B cell (primary cell): Measurements from ENCODE around the gene ANKS1B. TPM values are rescaled to one million over a fixed set of nuclear protein-coding genes. Genes with fewer than 3 reads are reported as not detected.

Experiments
- ATAC-seq: fragments of 200-7000 bp; cut with Tn5 transposase; one replicate; pipeline ENCODE4 v1.10.0; 2021; ENCODE audit warnings: low read depth, mild to moderate bottlenecking, moderate number of reproducible peaks, moderate library complexity
- CTCF ChIA-PET: fragments of 350-600 bp; sonication (Branson Sonifier 250); formaldehyde crosslinking; loops from one replicate; lab custom pipeline; 2021; ENCODE audit warnings: antibody characterized with exemption, inconsistent platforms; lab: Charles Lee
- POLR2A ChIA-PET: fragments of 350-600 bp; sonication (Branson Sonifier 250); formaldehyde crosslinking; loops from one replicate; lab custom pipeline; 2021; ENCODE audit warnings: antibody characterized with exemption; lab: Charles Lee
- DNase-seq: peaks from one replicate; pipeline ENCODE4 v3.0.0; 2013
- H2AFZ ChIP-seq: 2 replicates; pipeline ENCODE4 v1.6.1; 2012; ENCODE audit warnings: mild to moderate bottlenecking, low read depth, low read length; ENCODE audit not compliant: insufficient read depth, poor library complexity, severe bottlenecking
- H3K27ac ChIP-seq, 2 donors: 1 replicate in 1 of 2; 2 replicates in 1 of 2; pipeline ENCODE4 v1.5.1; 2012 to 2013; ENCODE audit warnings: low read length in 2 of 2, mild to moderate bottlenecking in 2 of 2, moderate library complexity in 1 of 2
- H3K27me3 ChIP-seq, 4 experiments: fragments of 200-600 bp in 1 of 4; sonication (generic) in 1 of 4; replicated peaks in 1 of 4; 1 replicate in 2 of 4; 2 replicates in 2 of 4; pipeline versions ENCODE4 v1.6.1 to v1.7.0; 2013 to 2016; ENCODE audit warnings: low read length in 3 of 4, mild to moderate bottlenecking in 2 of 4, mixed read lengths in 1 of 4, moderate library complexity in 1 of 4; ENCODE audit not compliant: insufficient read depth in 4 of 4, control insufficient read depth in 3 of 4; ENCODE audit errors: control extremely low read depth in 1 of 4
- H3K36me3 ChIP-seq, 2 experiments: replicated peaks in 1 of 2; 1 replicate in 1 of 2; 2 replicates in 1 of 2; pipeline versions ENCODE4 v1.6.1 to v1.7.1; 2013; ENCODE audit warnings: low read length in 1 of 2; ENCODE audit not compliant: insufficient read depth in 2 of 2, control insufficient read depth in 1 of 2; ENCODE audit errors: control extremely low read depth in 1 of 2, extremely low read depth in 1 of 2
- H3K4me1 ChIP-seq, 2 donors: fragments of 200-600 bp in 1 of 2; sonication (generic) in 1 of 2; 1 replicate in 1 of 2; 2 replicates in 1 of 2; pipeline versions ENCODE4 v1.5.1 to v1.6.1; 2013 to 2017; ENCODE audit warnings: low read length in 2 of 2; ENCODE audit not compliant: control insufficient read depth in 2 of 2, insufficient read depth in 2 of 2
- H3K4me2 ChIP-seq: replicated peaks from 2 replicates; pipeline ENCODE3; 2012; ENCODE audit warnings: mild to moderate bottlenecking, low read depth, low read length; ENCODE audit not compliant: poor library complexity, severe bottlenecking
- H3K4me3 ChIP-seq, 5 experiments: fragments of 200-600 bp in 1 of 5; sonication (generic) in 1 of 5; 1 replicate in 3 of 5; 2 replicates in 2 of 5; pipeline versions ENCODE4 v1.5.1 to v1.7.0; 2011 to 2016; ENCODE audit warnings: low read length in 4 of 5, mild to moderate bottlenecking in 4 of 5, low read depth in 2 of 5, control low read depth in 1 of 5, moderate library complexity in 1 of 5; ENCODE audit not compliant: insufficient read depth in 1 of 5; ENCODE audit errors: control extremely low read depth in 1 of 5, extremely low read depth in 1 of 5
- H3K79me2 ChIP-seq: fragments of 200-600 bp; sonication (generic); one replicate; pipeline ENCODE4 v1.6.0; 2016; ENCODE audit warnings: low read length; ENCODE audit not compliant: control insufficient read depth, insufficient read depth
- H3K9ac ChIP-seq: fragments of 200-600 bp; sonication (generic); 2 replicates; pipeline ENCODE4 v1.6.1; 2017; ENCODE audit warnings: mild to moderate bottlenecking, low read length, moderate library complexity
- H3K9me3 ChIP-seq, 3 donors: one replicate each; pipeline versions ENCODE4 v1.6.1 to v1.7.1; 2013; ENCODE audit warnings: low read length in 2 of 3; ENCODE audit not compliant: control insufficient read depth in 2 of 3, insufficient read depth in 1 of 3; ENCODE audit errors: control extremely low read depth in 1 of 3
- H4K20me1 ChIP-seq: 2 replicates; pipeline ENCODE4 v1.6.0; 2012; ENCODE audit warnings: mild to moderate bottlenecking, low read length; ENCODE audit not compliant: insufficient read depth, control insufficient read depth, poor library complexity, severe bottlenecking
- H3K27ac Mint-ChIP-seq: one replicate; pipeline ENCODE4 v1.8.0; 2021; ENCODE audit warnings: mixed read lengths
- H3K27me3 Mint-ChIP-seq: one replicate; pipeline ENCODE4 v1.8.0; 2021; ENCODE audit warnings: mixed read lengths
- H3K4me1 Mint-ChIP-seq: one replicate; pipeline ENCODE4 v1.8.0; 2021; ENCODE audit warnings: mixed read lengths
- H3K4me3 Mint-ChIP-seq: one replicate; pipeline ENCODE4 v1.8.0; 2021; ENCODE audit warnings: mixed read lengths
- H3K9me3 Mint-ChIP-seq: one replicate; pipeline ENCODE4 v1.8.0; 2022; ENCODE audit warnings: mixed read lengths; ENCODE audit not compliant: insufficient read depth
- CTCF ChIP-seq: fragments of 200-600 bp; IDR thresholded peaks from one replicate; pipeline ENCODE4 v1.8.0; 2022; ENCODE audit warnings: antibody characterized with exemption, mild to moderate bottlenecking
- EZH2 ChIP-seq: IDR thresholded peaks from 2 replicates; pipeline ENCODE4 v1.6.1; 2012; ENCODE audit warnings: borderline replicate concordance, low read depth, mild to moderate bottlenecking, moderate library complexity, low read length; ENCODE audit not compliant: insufficient read depth, poor library complexity, severe bottlenecking
- WGBS: methylation state at CpG from one replicate; pipeline ENCODE4 v1.1.5; 2013; ENCODE audit warnings: missing lambda C conversion rate; ENCODE audit not compliant: insufficient coverage; 5-methylcytosine and 5-hydroxymethylcytosine counted together
- intact Hi-C: fragments of 100-400 bp; cut with micrococcal nuclease; formaldehyde crosslinking; loops from one replicate; pipeline ENCODE4 v1.10.0; 2022
- polyA plus RNA-seq: library from polyadenylated mRNA; depleted of rRNA; stranded (reverse); fragments of >200 nt; gene quantifications from 2 replicates; pipeline ENCODE4 v1.2.3, GENCODE V29; 2012
- total RNA-seq, 2 donors: library from RNA; stranded (reverse); fragments of 120-200 nt in 1 of 2; gene quantifications; 1 replicate in 1 of 2; 2 replicates in 1 of 2; pipeline versions ENCODE4 v1.2.3 to v1.2.4, GENCODE V29; 2013 to 2022

The ANKS1B gene
- total and polyA plus RNA-seq, 2 donors (not counting 1 experiment from before 2014, with no cell fraction given) = not detected

- peaks cover 26% of the 10 kb centered on the region for H3K27me3 Mint-ChIP-seq
- POLR2A ChIA-PET = no interaction called here
Measured at GRCh38 chr12:98786653-98787052, 1198.1 kb downstream of the ANKS1B start.

GRCh38 chr12:98783420-98783819, 1201.3 kb downstream of the ANKS1B start:
- Histone ChIP-seq H3K4me3 (no peak overlapping the region), H3K4me1 (no peaks in the 10 kb centered on the region), H3K79me2 (no peaks in the 10 kb centered on the region), H3K36me3 (no peaks in the 10 kb centered on the region), H3K9me3 (no peaks in the 10 kb centered on the region), H3K4me2 (no peak overlapping the region), H4K20me1 (no peaks in the 10 kb centered on the region), H3K9ac (no peak overlapping the region), H2AFZ (no peak overlapping the region), H3K27me3 (no peaks in the 10 kb centered on the region), H3K27ac (no peak overlapping the region)
- Mint-ChIP-seq H3K27me3 (peaks cover 28% of the 10 kb centered on the region), H3K27ac (no peak overlapping the region), H3K4me3 (no peak overlapping the region), H3K4me1 (no peaks in the 10 kb centered on the region), H3K9me3 (no peaks in the 10 kb centered on the region)
- intact Hi-C loops = no loop called here
- ATAC-seq (no peak), DNase-seq (no peak)
- TF ChIP-seq CTCF (no peak), EZH2 (no peak)
- WGBS = 90% methylated on average over 2 of the region's 2 CpGs
- CTCF ChIA-PET = no interaction called here
- POLR2A ChIA-PET = no interaction called here

More at GRCh38 chr12:98786653-98787052, 1198.1 kb downstream of the ANKS1B start:
- H3K27me3 ChIP-seq = no peaks in the 10 kb centered on the region
- H3K36me3 ChIP-seq = no peaks in the 10 kb centered on the region
- H3K79me2 ChIP-seq = no peaks in the 10 kb centered on the region
- ATAC-seq (no peak), DNase-seq (no peak)
- no peak overlapping the region for H3K4me3 ChIP-seq
- TF ChIP-seq EZH2 (no peak), CTCF (no peak)
- no peaks in the 10 kb centered on the region for H4K20me1 ChIP-seq
- no peak overlapping the region for H3K27ac Mint-ChIP-seq
- H3K4me1 ChIP-seq = no peaks in the 10 kb centered on the region
- H3K27ac ChIP-seq = no peak overlapping the region
- H3K4me2 ChIP-seq = no peak overlapping the region
- H3K9me3 ChIP-seq = no peaks in the 10 kb centered on the region
- WGBS = 79% methylated on average over 3 of the region's 7 CpGs
- H2AFZ ChIP-seq = no peak overlapping the region
- no peaks in the 10 kb centered on the region for H3K9me3 Mint-ChIP-seq
- CTCF ChIA-PET = no interaction called here
- H3K4me3 Mint-ChIP-seq = no peak overlapping the region
- intact Hi-C loops = no loop called here
- no peak overlapping the region for H3K9ac ChIP-seq
- H3K4me1 Mint-ChIP-seq = no peaks in the 10 kb centered on the region
